ENCODE measurements around the gene CLDN1. TPM values are rescaled to one million over a fixed set of nuclear protein-coding genes. Genes with fewer than 3 reads are reported as not detected.
A peak's percentile ranks its signal among the peaks of the same experiment; 100 is the strongest.

The CLDN1 gene
- total and polyA plus RNA-seq, 2 of the 13 experiments (the other 11 are each of a cell fraction or from before 2014, with no cell fraction given) = 42.7 to 51.6 TPM

- TF ChIP-seq, protein P1, sequence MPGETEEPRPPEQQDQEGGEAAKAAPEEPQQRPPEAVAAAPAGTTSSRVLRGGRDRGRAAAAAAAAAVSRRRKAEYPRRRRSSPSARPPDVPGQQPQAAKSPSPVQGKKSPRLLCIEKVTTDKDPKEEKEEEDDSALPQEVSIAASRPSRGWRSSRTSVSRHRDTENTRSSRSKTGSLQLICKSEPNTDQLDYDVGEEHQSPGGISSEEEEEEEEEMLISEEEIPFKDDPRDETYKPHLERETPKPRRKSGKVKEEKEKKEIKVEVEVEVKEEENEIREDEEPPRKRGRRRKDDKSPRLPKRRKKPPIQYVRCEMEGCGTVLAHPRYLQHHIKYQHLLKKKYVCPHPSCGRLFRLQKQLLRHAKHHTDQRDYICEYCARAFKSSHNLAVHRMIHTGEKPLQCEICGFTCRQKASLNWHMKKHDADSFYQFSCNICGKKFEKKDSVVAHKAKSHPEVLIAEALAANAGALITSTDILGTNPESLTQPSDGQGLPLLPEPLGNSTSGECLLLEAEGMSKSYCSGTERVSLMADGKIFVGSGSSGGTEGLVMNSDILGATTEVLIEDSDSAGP (CRISPR knock-in tag; IDR thresholded peaks at IDR 0.05; ENCODE audit: borderline replicate concordance) = no peak
- TF ChIP-seq TCF7L2 (IDR thresholded peaks at IDR 0.05; ENCODE audit: low read depth, low read length) (no peak), PHB2 (IDR thresholded peaks at IDR 0.05; ENCODE audit: partially characterized antibody) (no peak), CREB3 (CRISPR knock-in tag; IDR thresholded peaks at IDR 0.05) (no peak), ZNF3 (CRISPR knock-in tag; IDR thresholded peaks at IDR 0.05) (0 out of 2 replicates have a peak, but pooled peaks have one; percentile 17), ELF4 (CRISPR knock-in tag; IDR thresholded peaks at IDR 0.05; ENCODE audit: borderline replicate concordance) (no peak), ZSCAN21 (CRISPR knock-in tag; IDR thresholded peaks at IDR 0.05; ENCODE audit: borderline replicate concordance) (no peak), RNF219 (CRISPR knock-in tag; IDR thresholded peaks at IDR 0.05) (no peak), HNRNPK (IDR thresholded peaks at IDR 0.05; ENCODE audit: low read depth, low read length, poor library complexity, severe bottlenecking) (no peak), JARID2 (CRISPR knock-in tag; IDR thresholded peaks at IDR 0.05; ENCODE audit: insufficient replicate concordance) (no peak), CHCHD3 (CRISPR knock-in tag; IDR thresholded peaks at IDR 0.05) (no peak), ZNF550 (CRISPR knock-in tag; IDR thresholded peaks at IDR 0.05; ENCODE audit: borderline replicate concordance) (no peak), ZNF780A (CRISPR knock-in tag; IDR thresholded peaks at IDR 0.05) (no peak), CBX2 (IDR thresholded peaks at IDR 0.05; ENCODE audit: low read depth, low read length) (no peak), CBX2 (CRISPR knock-in tag; IDR thresholded peaks at IDR 0.05; ENCODE audit: low read depth) (no peak), ZNF598 (CRISPR knock-in tag; IDR thresholded peaks at IDR 0.05; ENCODE audit: borderline replicate concordance) (no peak), ETV5 (CRISPR knock-in tag; IDR thresholded peaks at IDR 0.05; ENCODE audit: borderline replicate concordance) (peak; percentile 36; the same call in 1 of the 2 replicates)
- TF ChIP-seq, protein P2, sequence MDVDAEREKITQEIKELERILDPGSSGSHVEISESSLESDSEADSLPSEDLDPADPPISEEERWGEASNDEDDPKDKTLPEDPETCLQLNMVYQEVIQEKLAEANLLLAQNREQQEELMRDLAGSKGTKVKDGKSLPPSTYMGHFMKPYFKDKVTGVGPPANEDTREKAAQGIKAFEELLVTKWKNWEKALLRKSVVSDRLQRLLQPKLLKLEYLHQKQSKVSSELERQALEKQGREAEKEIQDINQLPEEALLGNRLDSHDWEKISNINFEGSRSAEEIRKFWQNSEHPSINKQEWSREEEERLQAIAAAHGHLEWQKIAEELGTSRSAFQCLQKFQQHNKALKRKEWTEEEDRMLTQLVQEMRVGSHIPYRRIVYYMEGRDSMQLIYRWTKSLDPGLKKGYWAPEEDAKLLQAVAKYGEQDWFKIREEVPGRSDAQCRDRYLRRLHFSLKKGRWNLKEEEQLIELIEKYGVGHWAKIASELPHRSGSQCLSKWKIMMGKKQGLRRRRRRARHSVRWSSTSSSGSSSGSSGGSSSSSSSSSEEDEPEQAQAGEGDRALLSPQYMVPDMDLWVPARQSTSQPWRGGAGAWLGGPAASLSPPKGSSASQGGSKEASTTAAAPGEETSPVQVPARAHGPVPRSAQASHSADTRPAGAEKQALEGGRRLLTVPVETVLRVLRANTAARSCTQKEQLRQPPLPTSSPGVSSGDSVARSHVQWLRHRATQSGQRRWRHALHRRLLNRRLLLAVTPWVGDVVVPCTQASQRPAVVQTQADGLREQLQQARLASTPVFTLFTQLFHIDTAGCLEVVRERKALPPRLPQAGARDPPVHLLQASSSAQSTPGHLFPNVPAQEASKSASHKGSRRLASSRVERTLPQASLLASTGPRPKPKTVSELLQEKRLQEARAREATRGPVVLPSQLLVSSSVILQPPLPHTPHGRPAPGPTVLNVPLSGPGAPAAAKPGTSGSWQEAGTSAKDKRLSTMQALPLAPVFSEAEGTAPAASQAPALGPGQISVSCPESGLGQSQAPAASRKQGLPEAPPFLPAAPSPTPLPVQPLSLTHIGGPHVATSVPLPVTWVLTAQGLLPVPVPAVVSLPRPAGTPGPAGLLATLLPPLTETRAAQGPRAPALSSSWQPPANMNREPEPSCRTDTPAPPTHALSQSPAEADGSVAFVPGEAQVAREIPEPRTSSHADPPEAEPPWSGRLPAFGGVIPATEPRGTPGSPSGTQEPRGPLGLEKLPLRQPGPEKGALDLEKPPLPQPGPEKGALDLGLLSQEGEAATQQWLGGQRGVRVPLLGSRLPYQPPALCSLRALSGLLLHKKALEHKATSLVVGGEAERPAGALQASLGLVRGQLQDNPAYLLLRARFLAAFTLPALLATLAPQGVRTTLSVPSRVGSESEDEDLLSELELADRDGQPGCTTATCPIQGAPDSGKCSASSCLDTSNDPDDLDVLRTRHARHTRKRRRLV (CRISPR knock-in tag; IDR thresholded peaks at IDR 0.05) = no peak
Measured at GRCh38 chr3:190330936-190331734, 8.9 kb upstream of the CLDN1 start (continued).
